Measurements from ENCODE around the gene MAN1A1. TPM values are rescaled to one million over a fixed set of nuclear protein-coding genes. Genes with fewer than 3 reads are reported as not detected.
"Not testable (repeated sequence)": the region's sequence is repeated elsewhere in the genome, so short reads cannot be mapped to it uniquely, and the experiment has no call there.

The MAN1A1 gene
- total RNA-seq, 1 donor from 2014 or later: 2.9 TPM

- FAIRE-seq (no peak), DNase-seq (ENCODE audit: low read depth) (no peak)
- H3K4me3 ChIP-seq (ENCODE audit: low read depth, low read length): no peak overlapping the region
- TF ChIP-seq, protein P1, sequence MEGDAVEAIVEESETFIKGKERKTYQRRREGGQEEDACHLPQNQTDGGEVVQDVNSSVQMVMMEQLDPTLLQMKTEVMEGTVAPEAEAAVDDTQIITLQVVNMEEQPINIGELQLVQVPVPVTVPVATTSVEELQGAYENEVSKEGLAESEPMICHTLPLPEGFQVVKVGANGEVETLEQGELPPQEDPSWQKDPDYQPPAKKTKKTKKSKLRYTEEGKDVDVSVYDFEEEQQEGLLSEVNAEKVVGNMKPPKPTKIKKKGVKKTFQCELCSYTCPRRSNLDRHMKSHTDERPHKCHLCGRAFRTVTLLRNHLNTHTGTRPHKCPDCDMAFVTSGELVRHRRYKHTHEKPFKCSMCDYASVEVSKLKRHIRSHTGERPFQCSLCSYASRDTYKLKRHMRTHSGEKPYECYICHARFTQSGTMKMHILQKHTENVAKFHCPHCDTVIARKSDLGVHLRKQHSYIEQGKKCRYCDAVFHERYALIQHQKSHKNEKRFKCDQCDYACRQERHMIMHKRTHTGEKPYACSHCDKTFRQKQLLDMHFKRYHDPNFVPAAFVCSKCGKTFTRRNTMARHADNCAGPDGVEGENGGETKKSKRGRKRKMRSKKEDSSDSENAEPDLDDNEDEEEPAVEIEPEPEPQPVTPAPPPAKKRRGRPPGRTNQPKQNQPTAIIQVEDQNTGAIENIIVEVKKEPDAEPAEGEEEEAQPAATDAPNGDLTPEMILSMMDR (IDR thresholded peaks at IDR 0.05; ENCODE audit: insufficient read depth, low read length, severe bottlenecking): no peak
- H3K27me3 ChIP-seq (ENCODE audit: control insufficient read depth, insufficient read depth, low read length): peaks cover 7% of the 10 kb centered on the region
- no peaks in the 10 kb centered on the region for H3K36me3 ChIP-seq (ENCODE audit: control insufficient read depth, insufficient read depth, low read length)
Measured at GRCh38 chr6:119160911-119161310, 188.7 kb downstream of the MAN1A1 start.

- Histone ChIP-seq H3K36me3 (ENCODE audit: control insufficient read depth, insufficient read depth, low read length) (no peaks in the 10 kb centered on the region), H3K27me3 (ENCODE audit: control insufficient read depth, insufficient read depth, low read length) (peaks cover 7% of the 10 kb centered on the region), H3K4me3 (ENCODE audit: low read depth, low read length) (no peak overlapping the region)
- no peak for DNase-seq (ENCODE audit: low read depth)
- no peak for FAIRE-seq
- TF ChIP-seq, protein P1 (IDR thresholded peaks at IDR 0.05; ENCODE audit: insufficient read depth, low read length, severe bottlenecking): no peak
Measured at GRCh38 chr6:119158057-119158848, 191.3 kb downstream of the MAN1A1 start.

- no peak for FAIRE-seq
- DNase-seq (ENCODE audit: low read depth): no peak
- TF ChIP-seq, protein P1 (IDR thresholded peaks at IDR 0.05; ENCODE audit: insufficient read depth, low read length, severe bottlenecking): no peak
Measured at GRCh38 chr6:119157506-119157815, 192.1 kb downstream of the MAN1A1 start.

GRCh38 chr6:119156757-119157505, 192.6 kb downstream of the MAN1A1 start:
- DNase-seq (ENCODE audit: low read depth) (no peak), FAIRE-seq (no peak)
- TF ChIP-seq, protein P1 (IDR thresholded peaks at IDR 0.05; ENCODE audit: insufficient read depth, low read length, severe bottlenecking): no peak
- Histone ChIP-seq H3K4me3 (ENCODE audit: low read depth, low read length) (no peak overlapping the region), H3K36me3 (ENCODE audit: control insufficient read depth, insufficient read depth, low read length) (no peaks in the 10 kb centered on the region), H3K27me3 (ENCODE audit: control insufficient read depth, insufficient read depth, low read length) (peaks cover 7% of the 10 kb centered on the region)

More at GRCh38 chr6:119157506-119157815, 192.1 kb downstream of the MAN1A1 start:
- H3K36me3 ChIP-seq (ENCODE audit: control insufficient read depth, insufficient read depth, low read length): no peaks in the 10 kb centered on the region
- H3K27me3 ChIP-seq (ENCODE audit: control insufficient read depth, insufficient read depth, low read length): peaks cover 7% of the 10 kb centered on the region
- no peak overlapping the region for H3K4me3 ChIP-seq (ENCODE audit: low read depth, low read length)

DNA sequence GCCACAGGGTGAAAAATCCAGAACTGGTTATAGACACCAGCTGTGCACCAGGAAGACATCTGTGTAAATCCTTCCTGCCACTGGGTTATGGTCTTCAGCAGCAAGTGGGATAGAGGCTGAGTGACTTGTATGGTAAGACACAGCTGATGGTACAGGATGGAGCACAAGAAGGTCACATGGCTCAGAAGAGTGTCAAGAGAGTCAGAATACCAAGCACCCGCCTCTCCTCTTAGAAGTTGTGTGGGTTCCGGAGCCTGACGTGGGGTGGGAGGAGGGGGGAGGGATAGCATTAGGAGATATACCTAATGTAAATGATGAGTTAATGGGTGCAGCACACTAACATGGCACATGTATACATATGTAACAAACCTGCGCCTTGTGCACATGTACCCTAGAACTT, 193.5 kb downstream of the MAN1A1 start:
- not testable (repeated sequence) for H3K27me3 ChIP-seq (ENCODE audit: control insufficient read depth, insufficient read depth, low read length); H3K36me3 ChIP-seq (ENCODE audit: control insufficient read depth, insufficient read depth, low read length); DNase-seq (ENCODE audit: low read depth); H3K4me3 ChIP-seq (ENCODE audit: low read depth, low read length); FAIRE-seq

DNA sequence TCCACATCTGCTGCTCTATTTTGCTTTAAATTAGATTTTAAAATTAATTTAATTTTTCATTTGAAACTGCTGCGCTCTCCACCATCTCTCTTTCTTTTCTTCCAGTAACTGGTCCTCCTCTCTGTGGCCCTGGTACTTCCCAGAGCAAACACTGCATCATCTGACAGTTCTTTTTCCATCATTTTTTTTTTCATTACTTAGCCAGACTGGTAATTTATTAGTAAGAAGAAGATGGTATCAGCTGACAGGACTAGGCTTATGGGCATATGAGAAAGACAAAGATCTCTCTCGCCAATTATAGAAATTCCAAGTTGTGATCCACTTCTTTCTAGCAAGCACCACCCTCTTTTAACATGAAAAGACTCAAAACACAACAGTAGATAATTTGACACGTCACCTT, 197.4 kb downstream of the MAN1A1 start:
- TF ChIP-seq, protein P1 (IDR thresholded peaks at IDR 0.05; ENCODE audit: insufficient read depth, low read length, severe bottlenecking): no peak
- Histone ChIP-seq H3K36me3 (ENCODE audit: control insufficient read depth, insufficient read depth, low read length) (no peaks in the 10 kb centered on the region), H3K4me3 (ENCODE audit: low read depth, low read length) (no peak overlapping the region), H3K27me3 (ENCODE audit: control insufficient read depth, insufficient read depth, low read length) (peaks cover 3% of the 10 kb centered on the region)
- FAIRE-seq (no peak), DNase-seq (ENCODE audit: low read depth) (no peak)

Measured in bronchial epithelial cell (primary cell).